ENCODE measurements around the gene LDLR. TPM values are rescaled to one million over a fixed set of nuclear protein-coding genes. Genes with fewer than 3 reads are reported as not detected.
"Not testable (repeated sequence)": the region's sequence is repeated elsewhere in the genome, so short reads cannot be mapped to it uniquely, and the experiment has no call there.

LDLR gene
- total and polyA plus RNA-seq, 7 donors: 7.1 to 139 (median 20.6) TPM

DNA sequence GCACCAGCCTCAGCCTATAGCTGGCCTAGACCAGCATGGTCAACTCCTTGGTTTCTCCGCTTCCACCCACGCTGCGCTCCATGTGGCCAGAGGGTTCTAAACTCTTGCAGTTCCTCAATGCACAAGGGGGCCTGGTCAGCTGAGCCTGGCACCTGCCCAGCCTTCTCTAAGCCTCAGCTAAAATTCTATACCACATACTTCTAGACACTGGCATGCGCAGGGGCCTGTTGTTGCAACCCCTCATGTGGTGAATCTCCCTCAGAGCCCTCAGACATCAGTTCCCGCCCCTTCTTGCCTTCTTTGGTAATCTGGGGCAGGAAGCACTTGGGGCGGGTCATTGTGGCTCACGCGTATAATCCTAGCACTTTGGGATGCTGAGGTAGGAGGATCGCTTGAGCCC lies 19.7 kb upstream of the LDLR start:
- peaks cover 0 to 5% (median 0%) of the 10 kb centered on the region in 4 donors for H3K36me3 ChIP-seq
- no peak overlapping the region for H3K4me3 ChIP-seq
- no peak for TF ChIP-seq POLR2AphosphoS5 (IDR thresholded peaks at IDR 0.05)
- TF ChIP-seq POLR2A (IDR thresholded peaks at IDR 0.05): no peak
- no peak overlapping the region for H3K27ac ChIP-seq
- no peaks in the 10 kb centered on the region for H3K27me3 ChIP-seq
- no peak for DNase-seq
- H3K4me1 ChIP-seq: peaks cover 0 to 7% (median 3%) of the 10 kb centered on the region in 4 donors
- intact Hi-C loops (cut with DNase I): no loop called here
- WGBS, 2 donors: 88 to 92% methylated on average over 9 of the region's 9 CpGs
- no peaks in the 10 kb centered on the region for H3K9me3 ChIP-seq

DNA sequence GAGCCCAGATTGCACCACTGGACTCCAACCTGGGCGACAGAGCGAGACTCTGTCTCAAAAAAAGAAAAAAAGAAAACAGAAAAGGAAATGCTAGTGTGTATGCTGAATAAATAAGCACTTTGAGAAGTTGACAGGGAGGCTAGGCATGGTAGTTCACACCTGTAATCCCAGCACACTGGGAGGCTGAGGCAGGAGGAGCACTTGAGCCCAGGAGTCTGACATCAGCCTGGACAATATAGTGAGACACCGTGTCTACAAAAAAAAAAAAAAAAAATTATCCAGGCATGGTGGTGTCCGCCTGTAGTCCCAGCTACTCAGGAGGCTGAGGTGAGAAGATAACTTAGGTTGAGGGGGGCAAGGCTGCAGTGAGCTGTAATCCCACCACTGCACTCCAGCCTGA lies 19.1 kb upstream of the LDLR start:
- intact Hi-C loops (cut with DNase I): no loop called here
- DNase-seq: no peak
- Histone ChIP-seq H3K9me3 (no peaks in the 10 kb centered on the region), H3K27me3 (no peaks in the 10 kb centered on the region), H3K36me3 (peaks cover 0 to 5% (median 0%) of the 10 kb centered on the region in 4 donors), H3K4me1 (peaks cover 0 to 1% (median under 1%) of the 10 kb centered on the region in 4 donors), H3K27ac (no peak overlapping the region), H3K4me3 (no peak overlapping the region)
- 95 to 96% methylated on average over 4 of the region's 4 CpGs for WGBS, 2 donors
- no peak for TF ChIP-seq EP300 (IDR thresholded peaks at IDR 0.05)

- Histone ChIP-seq H3K27ac (no peak overlapping the region), H3K27me3 (no peaks in the 10 kb centered on the region), H3K9me3 (no peaks in the 10 kb centered on the region), H3K4me1 (no peaks in the 10 kb centered on the region), H3K4me3 (no peak overlapping the region), H3K36me3 (no peaks in the 10 kb centered on the region)
- no peak for DNase-seq
- 93 to 94% methylated on average over 9 of the region's 9 CpGs for WGBS, 2 donors
- TF ChIP-seq POLR2AphosphoS5 (IDR thresholded peaks at IDR 0.05) (no peak), EP300 (IDR thresholded peaks at IDR 0.05) (no peak), POLR2A (IDR thresholded peaks at IDR 0.05) (no peak)
- TF ChIP-seq, protein P1, sequence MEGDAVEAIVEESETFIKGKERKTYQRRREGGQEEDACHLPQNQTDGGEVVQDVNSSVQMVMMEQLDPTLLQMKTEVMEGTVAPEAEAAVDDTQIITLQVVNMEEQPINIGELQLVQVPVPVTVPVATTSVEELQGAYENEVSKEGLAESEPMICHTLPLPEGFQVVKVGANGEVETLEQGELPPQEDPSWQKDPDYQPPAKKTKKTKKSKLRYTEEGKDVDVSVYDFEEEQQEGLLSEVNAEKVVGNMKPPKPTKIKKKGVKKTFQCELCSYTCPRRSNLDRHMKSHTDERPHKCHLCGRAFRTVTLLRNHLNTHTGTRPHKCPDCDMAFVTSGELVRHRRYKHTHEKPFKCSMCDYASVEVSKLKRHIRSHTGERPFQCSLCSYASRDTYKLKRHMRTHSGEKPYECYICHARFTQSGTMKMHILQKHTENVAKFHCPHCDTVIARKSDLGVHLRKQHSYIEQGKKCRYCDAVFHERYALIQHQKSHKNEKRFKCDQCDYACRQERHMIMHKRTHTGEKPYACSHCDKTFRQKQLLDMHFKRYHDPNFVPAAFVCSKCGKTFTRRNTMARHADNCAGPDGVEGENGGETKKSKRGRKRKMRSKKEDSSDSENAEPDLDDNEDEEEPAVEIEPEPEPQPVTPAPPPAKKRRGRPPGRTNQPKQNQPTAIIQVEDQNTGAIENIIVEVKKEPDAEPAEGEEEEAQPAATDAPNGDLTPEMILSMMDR (IDR thresholded peaks at IDR 0.05): no peak
- intact Hi-C loops (cut with DNase I): no loop called here
Measured at GRCh38 chr19:11073568-11073967, 15.7 kb upstream of the LDLR start.

DNA sequence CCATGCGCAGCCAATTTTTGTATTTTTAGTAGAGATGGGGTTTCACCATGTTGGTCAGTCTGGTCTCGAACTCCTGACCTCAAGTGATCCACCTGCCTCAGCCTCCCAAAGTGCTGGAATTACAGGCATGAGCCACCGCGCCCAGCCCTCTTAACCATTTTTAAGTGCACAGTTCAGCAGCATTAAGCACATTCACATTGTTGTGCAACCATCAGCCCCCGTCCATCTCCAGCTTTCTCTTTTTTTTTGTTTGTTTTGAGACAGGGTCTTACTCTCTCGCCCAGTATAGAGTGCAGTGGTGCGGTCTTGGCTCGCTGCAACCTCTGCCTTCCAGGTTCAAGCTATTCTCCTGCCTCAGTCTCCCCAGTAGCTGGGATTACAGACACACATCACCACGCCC lies 12.5 kb upstream of the LDLR start:
- H3K4me1 ChIP-seq; H3K4me3 ChIP-seq; H3K27ac ChIP-seq; DNase-seq; H3K9me3 ChIP-seq; H3K27me3 ChIP-seq; intact Hi-C loops (cut with DNase I); H3K36me3 ChIP-seq: not testable (repeated sequence)
- 91 to 94% methylated on average over 9 of the region's 9 CpGs for whole genome bisulfite sequencing, 2 donors

DNA sequence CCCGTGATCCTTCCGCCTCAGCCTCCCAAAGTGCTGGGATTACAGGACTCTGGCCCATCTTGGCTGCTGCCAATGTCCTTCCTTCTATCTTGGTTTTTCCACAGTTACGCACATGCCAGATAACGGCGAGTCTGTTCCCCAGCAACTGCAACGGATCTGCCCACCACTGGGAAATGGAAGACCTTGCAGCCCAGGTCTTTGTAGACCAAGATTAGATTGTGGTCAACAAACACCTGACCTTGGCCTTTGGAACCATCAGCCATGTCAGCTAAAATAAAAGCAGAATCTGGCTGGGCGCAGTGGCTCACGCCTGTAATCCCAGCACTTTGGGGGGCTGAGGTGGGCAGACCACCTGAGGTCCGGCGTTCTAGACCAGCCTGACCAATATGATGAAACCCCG lies 10.4 kb upstream of the LDLR start:
- Histone ChIP-seq H3K36me3 (no peaks in the 10 kb centered on the region), H3K4me1 (peaks cover 0 to 4% (median 2%) of the 10 kb centered on the region in 4 donors), H3K9me3 (no peaks in the 10 kb centered on the region), H3K27me3 (no peaks in the 10 kb centered on the region), H3K4me3 (no peak overlapping the region), H3K27ac (no peak overlapping the region)
- 95 to 96% methylated on average over 11 of the region's 11 CpGs for WGBS, 2 donors
- DNase-seq: no peak
- intact Hi-C loops (cut with DNase I): no loop called here
- no peak for TF ChIP-seq POLR2AphosphoS5 (IDR thresholded peaks at IDR 0.05)
- TF ChIP-seq, protein P1 (IDR thresholded peaks at IDR 0.05): no peak
- TF ChIP-seq EP300 (IDR thresholded peaks at IDR 0.05): no peak
- no peak for TF ChIP-seq POLR2A (IDR thresholded peaks at IDR 0.05)

GRCh38 chr19:11079999-11080398 lies 9.3 kb upstream of the LDLR start:
- Histone ChIP-seq H3K9me3 (no peaks in the 10 kb centered on the region), H3K27ac (no peak overlapping the region), H3K27me3 (no peaks in the 10 kb centered on the region), H3K4me3 (no peak overlapping the region), H3K4me1 (peaks cover 0 to 15% (median 14%) of the 10 kb centered on the region in 4 donors), H3K36me3 (no peaks in the 10 kb centered on the region)
- TF ChIP-seq, protein P1 (IDR thresholded peaks at IDR 0.05): no peak
- TF ChIP-seq POLR2A (IDR thresholded peaks at IDR 0.05) (no peak), EP300 (IDR thresholded peaks at IDR 0.05) (no peak), POLR2AphosphoS5 (IDR thresholded peaks at IDR 0.05) (no peak)
- WGBS, 2 donors: 61 to 90% methylated on average over 9 of the region's 9 CpGs
- DNase-seq: no peak
- intact Hi-C loops (cut with DNase I): no loop called here

Measured in sigmoid colon (tissue), 7 donors.